ENCODE data around the gene MYO5A. TPM values are rescaled to one million over a fixed set of nuclear protein-coding genes. Genes with fewer than 3 reads are reported as not detected.
"Not testable (repeated sequence)": the region's sequence is repeated elsewhere in the genome, so short reads cannot be mapped to it uniquely, and the experiment has no call there.

The MYO5A gene
- total RNA-seq, 2 donors from 2014 or later: 5.9 to 7.9 TPM

- intact Hi-C loops (cut with DNase I, micrococcal nuclease): no loop called here
- ATAC-seq: no peak
- DNase-seq: no peak
Observed at GRCh38 chr15:52485290-52485689, 43.4 kb downstream of the MYO5A start.

- ATAC-seq: no peak
- intact Hi-C loops (cut with DNase I, micrococcal nuclease): no loop called here
- DNase-seq: no peak
Observed at GRCh38 chr15:52483707-52484106, 45.0 kb downstream of the MYO5A start.

GRCh38 chr15:52481915-52482314 lies 46.8 kb downstream of the MYO5A start:
- no peak for DNase-seq
- ATAC-seq: peak; percentile 49
- intact Hi-C loops (cut with DNase I, micrococcal nuclease): no loop called here

- intact Hi-C loops (cut with DNase I, micrococcal nuclease): no loop called here
- no peak for DNase-seq
- no peak for ATAC-seq
Observed at GRCh38 chr15:52480990-52481389, 47.7 kb downstream of the MYO5A start.

GRCh38 chr15:52466716-52467115 lies 62.0 kb downstream of the MYO5A start:
- ATAC-seq: no peak
- DNase-seq: no peak
- intact Hi-C loops (cut with DNase I, micrococcal nuclease): no loop called here

- intact Hi-C loops (cut with DNase I, micrococcal nuclease): no loop called here
- DNase-seq: peak; percentile 60 to 67
- ATAC-seq: peak; percentile 52
Observed at GRCh38 chr15:52466134-52466701, 62.5 kb downstream of the MYO5A start.

GRCh38 chr15:52464478-52464877 lies 64.2 kb downstream of the MYO5A start:
- DNase-seq: no peak
- ATAC-seq: peak; percentile 16
- intact Hi-C loops (cut with DNase I, micrococcal nuclease): no loop called here

- intact Hi-C loops (cut with DNase I, micrococcal nuclease): no loop called here
- ATAC-seq (no peak), DNase-seq (no peak)
Observed at GRCh38 chr15:52464040-52464439, 64.6 kb downstream of the MYO5A start.

GRCh38 chr15:52463638-52464037 lies 65.0 kb downstream of the MYO5A start:
- DNase-seq (no peak), ATAC-seq (no peak)
- intact Hi-C loops (cut with DNase I, micrococcal nuclease): no loop called here

GRCh38 chr15:52462806-52463360 lies 65.8 kb downstream of the MYO5A start:
- DNase-seq (no peak), ATAC-seq (no peak)
- intact Hi-C loops (cut with DNase I, micrococcal nuclease): no loop called here

GRCh38 chr15:52459701-52460100 lies 69.0 kb downstream of the MYO5A start:
- DNase-seq; ATAC-seq; intact Hi-C loops (cut with DNase I, micrococcal nuclease): not testable (repeated sequence)

GRCh38 chr15:52459265-52459664 lies 69.4 kb downstream of the MYO5A start:
- ATAC-seq; intact Hi-C loops (cut with DNase I, micrococcal nuclease); DNase-seq: not testable (repeated sequence)

- intact Hi-C loops (cut with DNase I, micrococcal nuclease): no loop called here
- no peak for ATAC-seq
- no peak for DNase-seq
Observed at GRCh38 chr15:52448011-52448890, 80.4 kb downstream of the MYO5A start.

- DNase-seq (no peak), ATAC-seq (no peak)
- intact Hi-C loops (cut with DNase I, micrococcal nuclease): no loop called here
Observed at GRCh38 chr15:52445954-52446353, 82.7 kb downstream of the MYO5A start.

- intact Hi-C loops (cut with DNase I, micrococcal nuclease): no loop called here
- ATAC-seq (no peak), DNase-seq (no peak)
Observed at GRCh38 chr15:52445553-52445952, 83.1 kb downstream of the MYO5A start.

GRCh38 chr15:52443205-52443604 lies 85.5 kb downstream of the MYO5A start:
- DNase-seq; intact Hi-C loops (cut with DNase I, micrococcal nuclease); ATAC-seq: not testable (repeated sequence)

GRCh38 chr15:52441841-52442240 lies 86.8 kb downstream of the MYO5A start:
- DNase-seq (no peak), ATAC-seq (no peak)
- intact Hi-C loops (cut with DNase I, micrococcal nuclease): no loop called here

GRCh38 chr15:52440946-52441345 lies 87.7 kb downstream of the MYO5A start:
- ATAC-seq (no peak), DNase-seq (no peak)
- intact Hi-C loops (cut with DNase I, micrococcal nuclease): no loop called here

- ATAC-seq (no peak), DNase-seq (no peak)
- intact Hi-C loops (cut with DNase I, micrococcal nuclease): no loop called here
Observed at GRCh38 chr15:52440414-52440813, 88.3 kb downstream of the MYO5A start.

GRCh38 chr15:52439470-52439869 lies 89.2 kb downstream of the MYO5A start:
- DNase-seq (no peak), ATAC-seq (no peak)
- intact Hi-C loops (cut with DNase I, micrococcal nuclease): no loop called here
